Endodermal cell (in vitro differentiated cells): ENCODE results near the gene MINDY4B. TPM values are rescaled to one million over a fixed set of nuclear protein-coding genes. Genes with fewer than 3 reads are reported as not detected.

ENCODE experiments used
- DNase-seq: peaks from one replicate; pipeline ENCODE4 v3.0.0-alpha.2; 2017
- H3K27ac ChIP-seq: 2 replicates; pipeline ENCODE4 v1.5.1; 2013; ENCODE audit warnings: mild to moderate bottlenecking, low read depth, low read length, moderate library complexity
- H3K27me3 ChIP-seq: 2 replicates; pipeline ENCODE4 v1.6.1; 2013; ENCODE audit warnings: mild to moderate bottlenecking, low read length, moderate library complexity; ENCODE audit not compliant: insufficient read depth, control insufficient read depth, poor library complexity, severe bottlenecking
- H3K36me3 ChIP-seq: 2 replicates; pipeline ENCODE4 v1.7.0; 2013; ENCODE audit warnings: mild to moderate bottlenecking, low read length, moderate library complexity; ENCODE audit not compliant: control insufficient read depth, insufficient read depth
- H3K4me1 ChIP-seq: one replicate; pipeline ENCODE4 v1.7.0; 2013; ENCODE audit warnings: low read length; ENCODE audit not compliant: control insufficient read depth, insufficient read depth
- H3K4me3 ChIP-seq: 2 replicates; pipeline ENCODE4 v1.5.1; 2013; ENCODE audit warnings: mild to moderate bottlenecking, low read length, moderate library complexity
- H3K9ac ChIP-seq: 2 replicates; pipeline ENCODE4 v1.6.1; 2013; ENCODE audit warnings: mild to moderate bottlenecking, low read length, moderate library complexity; ENCODE audit not compliant: poor library complexity, severe bottlenecking; ENCODE audit errors: extremely low read depth
- H3K9me3 ChIP-seq: 2 replicates; pipeline ENCODE4 v1.6.1; 2013; ENCODE audit warnings: mild to moderate bottlenecking, low read length, moderate library complexity; ENCODE audit not compliant: control insufficient read depth
- H3K27ac Mint-ChIP-seq: 2 replicates; pipeline ENCODE4 v1.8.0; 2020; ENCODE audit warnings: mixed read lengths
- H3K27me3 Mint-ChIP-seq: 2 replicates; pipeline ENCODE4 v1.8.0; 2021; ENCODE audit warnings: mild to moderate bottlenecking, mixed read lengths; ENCODE audit not compliant: insufficient read depth
- H3K36me3 Mint-ChIP-seq: 2 replicates; pipeline ENCODE4 v1.8.0; 2020; ENCODE audit warnings: low read depth, mixed read lengths
- H3K4me1 Mint-ChIP-seq: 2 replicates; pipeline ENCODE4 v1.8.0; 2020; ENCODE audit warnings: mixed read lengths
- H3K4me3 Mint-ChIP-seq: 2 replicates; pipeline ENCODE4 v1.8.0; 2020; ENCODE audit warnings: mild to moderate bottlenecking, moderate library complexity, mixed read lengths
- H3K9me3 Mint-ChIP-seq: 2 replicates; pipeline ENCODE4 v1.8.0; 2020; ENCODE audit warnings: mild to moderate bottlenecking, mixed read lengths
- WGBS, 2 experiments: methylation state at CpG; one replicate each; pipeline versions ENCODE4 v1.1.5 to v1.1.7; 2013; ENCODE audit warnings: missing lambda C conversion rate in 2 of 2, mixed read lengths in 1 of 2; ENCODE audit not compliant: insufficient coverage in 1 of 2, insufficient read length in 1 of 2; 5-methylcytosine and 5-hydroxymethylcytosine counted together
- total RNA-seq, 2 donors: library from RNA; stranded (reverse); fragmentation: NEBNext Ultra II Directional in 1 of 2; extraction: Animal tissue kit (Norgen Biotek cat#: 25700) in 1 of 2; gene quantifications; 2 replicates in 1 of 2; 3 replicates in 1 of 2; pipeline ENCODE4 v1.2.1, GENCODE V29; 2021
- TF ChIP-seq, protein P1 (sequence below): fragments of 200-600 bp; sonication (generic); conservative IDR thresholded peaks from 2 replicates; pipeline ENCODE4 v1.5.0; 2021; ENCODE audit warnings: antibody characterized with exemption, mild to moderate bottlenecking

Gene MINDY4B
- total RNA-seq, 2 donors from 2014 or later = not detected

DNA sequence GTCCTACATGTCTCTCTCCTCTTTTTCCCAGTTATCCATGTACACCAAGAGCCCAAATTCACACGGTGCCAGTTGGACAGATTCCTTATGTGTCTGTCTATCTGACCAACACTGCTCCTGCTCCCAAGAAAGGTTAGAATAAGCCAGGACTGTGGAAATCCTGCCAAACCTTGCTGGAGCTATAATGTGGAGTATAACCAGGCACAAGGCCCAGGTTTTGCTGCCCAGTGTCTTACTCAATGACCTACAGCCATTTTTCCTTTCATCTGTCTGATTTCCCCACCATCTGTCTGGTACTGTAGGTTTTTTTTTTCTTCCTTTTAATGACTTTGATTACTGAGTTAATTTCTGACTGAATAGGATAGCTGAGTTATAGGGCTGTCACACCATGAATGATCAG, 26.5 kb upstream of the MINDY4B start:
- Histone ChIP-seq H3K9me3 (no peaks in the 10 kb centered on the region), H3K27me3 (no peaks in the 10 kb centered on the region), H3K9ac (no peak overlapping the region), H3K4me3 (no peak overlapping the region), H3K27ac (no peak overlapping the region), H3K4me1 (no peaks in the 10 kb centered on the region), H3K36me3 (no peaks in the 10 kb centered on the region)
- Mint-ChIP-seq H3K27ac (no peak overlapping the region), H3K9me3 (no peaks in the 10 kb centered on the region), H3K27me3 (no peaks in the 10 kb centered on the region), H3K36me3 (no peaks in the 10 kb centered on the region), H3K4me1 (no peaks in the 10 kb centered on the region), H3K4me3 (no peak overlapping the region)
- DNase-seq = no peak
- 80 to 87% methylated on average over 1 of the region's 1 CpG for WGBS, 2 experiments
- TF ChIP-seq, protein P1, sequence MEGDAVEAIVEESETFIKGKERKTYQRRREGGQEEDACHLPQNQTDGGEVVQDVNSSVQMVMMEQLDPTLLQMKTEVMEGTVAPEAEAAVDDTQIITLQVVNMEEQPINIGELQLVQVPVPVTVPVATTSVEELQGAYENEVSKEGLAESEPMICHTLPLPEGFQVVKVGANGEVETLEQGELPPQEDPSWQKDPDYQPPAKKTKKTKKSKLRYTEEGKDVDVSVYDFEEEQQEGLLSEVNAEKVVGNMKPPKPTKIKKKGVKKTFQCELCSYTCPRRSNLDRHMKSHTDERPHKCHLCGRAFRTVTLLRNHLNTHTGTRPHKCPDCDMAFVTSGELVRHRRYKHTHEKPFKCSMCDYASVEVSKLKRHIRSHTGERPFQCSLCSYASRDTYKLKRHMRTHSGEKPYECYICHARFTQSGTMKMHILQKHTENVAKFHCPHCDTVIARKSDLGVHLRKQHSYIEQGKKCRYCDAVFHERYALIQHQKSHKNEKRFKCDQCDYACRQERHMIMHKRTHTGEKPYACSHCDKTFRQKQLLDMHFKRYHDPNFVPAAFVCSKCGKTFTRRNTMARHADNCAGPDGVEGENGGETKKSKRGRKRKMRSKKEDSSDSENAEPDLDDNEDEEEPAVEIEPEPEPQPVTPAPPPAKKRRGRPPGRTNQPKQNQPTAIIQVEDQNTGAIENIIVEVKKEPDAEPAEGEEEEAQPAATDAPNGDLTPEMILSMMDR = no peak

DNA sequence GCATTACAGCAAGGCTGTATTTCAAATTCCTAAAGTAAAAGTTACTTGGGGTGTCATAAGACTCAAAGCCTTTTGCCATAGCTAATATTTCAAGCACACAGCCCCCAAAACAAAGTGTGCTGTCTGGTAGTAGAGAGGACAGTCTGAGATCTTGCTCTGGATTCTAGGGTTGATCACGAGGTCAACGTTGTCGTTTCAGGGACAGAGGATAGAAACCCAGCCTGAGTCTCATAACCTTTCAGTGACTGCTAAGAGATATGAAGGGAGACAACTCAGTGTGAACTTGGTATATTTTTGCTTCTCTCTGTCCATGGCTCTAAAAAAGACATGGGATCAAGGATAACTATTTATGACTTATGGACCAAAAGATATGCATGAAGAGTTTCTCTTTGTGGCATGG, 25.6 kb upstream of the MINDY4B start:
- Mint-ChIP-seq H3K27ac (no peak overlapping the region), H3K36me3 (no peaks in the 10 kb centered on the region), H3K4me3 (no peak overlapping the region), H3K4me1 (peaks cover 1% of the 10 kb centered on the region), H3K27me3 (no peaks in the 10 kb centered on the region), H3K9me3 (no peaks in the 10 kb centered on the region)
- no peak overlapping the region for H3K4me3 ChIP-seq
- H3K9ac ChIP-seq = no peak overlapping the region
- H3K36me3 ChIP-seq = no peaks in the 10 kb centered on the region
- no peaks in the 10 kb centered on the region for H3K27me3 ChIP-seq
- 73 to 82% methylated on average over 3 of the region's 3 CpGs for WGBS, 2 experiments
- DNase-seq = no peak
- H3K9me3 ChIP-seq = no peaks in the 10 kb centered on the region
- TF ChIP-seq, protein P1 = no peak
- H3K4me1 ChIP-seq = no peaks in the 10 kb centered on the region
- no peak overlapping the region for H3K27ac ChIP-seq

DNA sequence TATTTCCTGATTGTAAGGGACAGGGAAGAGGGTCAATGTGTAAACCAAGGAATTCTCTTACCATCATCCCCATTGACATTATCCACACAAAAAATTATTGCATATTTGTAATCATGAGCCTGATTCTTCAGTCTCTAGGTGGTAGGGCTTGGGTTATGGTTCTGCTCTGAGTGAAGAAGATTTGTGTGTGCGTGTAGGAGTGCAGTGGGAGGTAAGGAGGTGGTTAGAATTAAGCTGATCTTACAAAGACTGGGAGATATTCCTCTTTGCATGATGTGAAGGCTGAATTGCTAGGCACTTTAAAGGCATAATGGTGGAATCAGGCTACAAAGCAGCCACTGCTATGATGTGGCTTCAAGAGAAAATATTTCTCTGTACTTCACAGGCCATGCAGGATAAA, 23.0 kb upstream of the MINDY4B start:
- Histone ChIP-seq H3K4me1 (no peaks in the 10 kb centered on the region), H3K9ac (no peak overlapping the region), H3K27me3 (no peaks in the 10 kb centered on the region), H3K27ac (no peak overlapping the region), H3K36me3 (no peaks in the 10 kb centered on the region), H3K9me3 (no peaks in the 10 kb centered on the region), H3K4me3 (no peak overlapping the region)
- no peak overlapping the region for H3K27ac Mint-ChIP-seq
- peaks cover 4% of the 10 kb centered on the region for H3K4me1 Mint-ChIP-seq
- TF ChIP-seq, protein P1 = no peak
- no peaks in the 10 kb centered on the region for H3K27me3 Mint-ChIP-seq
- H3K9me3 Mint-ChIP-seq = no peaks in the 10 kb centered on the region
- H3K4me3 Mint-ChIP-seq = no peak overlapping the region
- H3K36me3 Mint-ChIP-seq = no peaks in the 10 kb centered on the region
- DNase-seq = no peak
- WGBS, 2 experiments = 91 to 100% methylated on average over 1 of the region's 1 CpG
